HG02884 (cell line): ENCODE data around the gene GPRC5B.

Experiments
- ATAC-seq: cut with Tn5 transposase; IDR thresholded peaks from one replicate; pipeline ENCODE4 v1.9.1; 2021; ENCODE audit warnings: mild to moderate bottlenecking, moderate library complexity; ENCODE audit not compliant: unreplicated experiment

GPRC5B gene

DNA sequence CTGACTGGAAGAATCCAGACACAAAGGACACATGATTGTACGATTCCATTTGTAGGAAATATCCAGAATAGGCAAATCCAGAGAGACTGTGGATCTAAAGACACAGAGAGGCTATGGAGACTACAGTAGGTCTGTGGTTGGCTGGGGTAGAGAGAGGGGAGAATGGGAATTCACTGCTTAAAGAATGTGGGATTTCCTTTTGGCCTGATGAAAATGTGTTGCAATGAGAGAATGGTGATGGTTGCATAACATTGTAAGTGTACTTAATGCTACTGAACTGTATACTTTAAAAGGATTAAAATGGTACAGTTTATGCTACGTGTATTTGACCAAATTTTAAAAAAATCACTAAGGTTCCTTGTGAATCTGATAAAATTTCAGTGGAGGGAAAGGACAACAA, 62.1 kb downstream of the GPRC5B start:
- ATAC-seq = no peak

DNA sequence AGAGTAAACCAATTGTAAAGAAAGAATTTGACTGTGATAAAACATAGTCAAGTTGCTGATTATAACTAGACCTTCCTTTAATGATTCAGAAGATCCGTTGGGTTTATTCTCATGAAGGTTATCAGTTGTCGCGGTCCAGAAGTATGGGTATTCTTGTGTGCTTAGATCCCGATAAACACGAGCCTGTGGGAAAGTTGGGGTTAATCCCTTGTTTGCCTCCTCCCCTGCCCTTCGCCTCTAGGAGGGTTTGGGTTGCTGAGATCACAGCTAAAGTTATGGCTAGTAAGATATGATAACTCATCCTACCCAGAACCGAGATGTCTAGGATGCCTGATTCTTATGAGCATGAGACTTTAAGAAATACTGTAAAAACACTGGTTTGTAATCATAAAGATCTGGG, 66.8 kb downstream of the GPRC5B start:
- ATAC-seq = no peak

DNA sequence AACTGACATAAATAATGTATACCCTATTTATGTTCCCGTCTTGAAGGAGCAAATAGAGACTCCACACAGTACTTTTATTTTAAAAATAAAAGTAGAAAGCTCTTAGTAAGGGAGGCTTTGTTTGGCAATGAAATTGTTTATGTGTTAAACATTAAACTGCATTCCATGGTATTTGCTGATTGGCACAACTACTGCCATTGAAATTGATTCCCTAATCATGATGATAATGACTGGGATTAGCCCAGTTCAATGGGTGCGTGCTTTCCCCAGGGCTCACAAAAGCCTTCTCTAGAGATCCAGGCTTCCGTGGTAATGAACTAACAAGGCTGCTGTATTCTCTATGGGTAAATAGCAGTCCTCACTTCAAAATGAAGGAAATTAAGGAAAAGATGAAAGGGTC, 67.5 kb downstream of the GPRC5B start:
- ATAC-seq = no peak

DNA sequence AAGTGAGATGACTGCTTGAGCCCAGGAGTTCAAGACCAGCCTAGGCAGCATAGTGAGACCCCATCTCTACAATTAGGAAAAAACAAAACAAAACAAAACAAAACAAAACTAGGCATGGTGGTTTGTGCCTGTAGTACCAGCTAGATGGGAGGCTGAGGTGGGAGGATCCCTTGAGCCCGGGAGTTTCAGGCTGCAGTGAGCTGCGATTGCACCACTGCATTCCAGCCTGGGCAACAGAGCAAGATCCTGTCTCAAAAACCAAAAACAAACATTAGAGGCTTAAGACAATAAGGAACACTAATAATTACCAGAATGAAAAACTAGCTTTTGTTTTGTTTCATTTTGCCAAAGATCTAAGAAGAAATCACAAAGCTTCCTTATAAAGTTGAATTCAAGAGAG, 69.2 kb downstream of the GPRC5B start:
- ATAC-seq = no peak

DNA sequence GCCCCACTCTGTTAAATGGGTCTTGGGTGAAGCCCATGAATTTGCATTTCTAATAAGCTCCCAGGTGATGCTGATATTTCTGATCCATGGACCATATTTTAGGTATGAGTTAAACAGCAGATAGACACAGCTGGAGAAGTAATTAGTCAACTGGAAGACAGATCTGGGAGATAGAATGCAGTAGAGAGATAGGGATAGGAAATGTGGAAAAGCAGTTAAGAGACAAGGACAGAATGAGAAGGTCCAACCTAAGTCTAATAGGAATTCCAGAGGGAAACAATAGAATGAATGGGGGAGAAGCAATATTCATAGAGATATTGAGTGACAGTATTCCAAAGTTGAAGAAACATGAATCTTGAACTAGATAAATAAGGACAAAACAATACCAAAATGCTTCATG, 71.7 kb downstream of the GPRC5B start:
- no peak for ATAC-seq

DNA sequence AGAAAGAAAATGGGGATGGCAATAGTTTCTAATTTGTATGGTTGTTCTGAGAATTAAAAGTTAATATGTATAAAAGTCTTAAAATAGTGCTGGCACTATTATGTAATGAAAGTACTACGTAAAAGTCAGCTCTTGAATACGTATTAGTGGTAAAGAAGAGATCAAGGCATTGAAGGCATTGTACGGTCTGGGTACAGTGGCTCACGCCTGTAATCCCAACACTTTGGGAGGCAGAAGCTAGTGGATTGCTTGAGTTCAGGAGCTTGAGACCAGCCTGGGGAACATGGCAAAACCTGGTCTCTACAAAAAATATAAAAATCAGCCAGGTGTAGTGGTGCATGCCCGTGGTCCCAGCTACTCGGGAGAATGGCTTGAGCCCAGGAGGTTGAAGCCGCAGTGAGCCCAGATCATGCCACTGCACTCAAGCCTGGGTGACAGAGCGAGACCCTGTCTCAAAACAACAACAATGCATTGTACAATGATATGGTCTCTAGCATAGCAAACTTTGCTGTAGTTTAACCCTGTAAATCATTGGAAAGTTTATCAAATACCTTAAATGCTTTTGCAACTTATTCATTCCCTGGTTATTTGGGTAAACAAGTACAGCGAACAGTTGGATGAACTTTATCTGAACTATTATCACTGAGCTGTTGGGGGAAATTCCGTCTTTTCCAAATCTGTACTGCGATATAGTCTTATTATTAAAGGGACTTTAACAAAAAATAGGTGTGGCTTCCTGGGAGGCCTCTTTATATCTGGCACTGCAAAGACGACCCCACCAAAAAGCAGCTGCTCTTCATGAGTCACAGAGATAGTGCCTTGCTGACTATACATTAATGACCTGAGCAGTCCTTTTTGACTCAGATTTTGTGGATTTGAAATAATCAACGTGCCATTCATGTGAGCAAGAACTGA, 73.6 kb downstream of the GPRC5B start:
- no peak for ATAC-seq

DNA sequence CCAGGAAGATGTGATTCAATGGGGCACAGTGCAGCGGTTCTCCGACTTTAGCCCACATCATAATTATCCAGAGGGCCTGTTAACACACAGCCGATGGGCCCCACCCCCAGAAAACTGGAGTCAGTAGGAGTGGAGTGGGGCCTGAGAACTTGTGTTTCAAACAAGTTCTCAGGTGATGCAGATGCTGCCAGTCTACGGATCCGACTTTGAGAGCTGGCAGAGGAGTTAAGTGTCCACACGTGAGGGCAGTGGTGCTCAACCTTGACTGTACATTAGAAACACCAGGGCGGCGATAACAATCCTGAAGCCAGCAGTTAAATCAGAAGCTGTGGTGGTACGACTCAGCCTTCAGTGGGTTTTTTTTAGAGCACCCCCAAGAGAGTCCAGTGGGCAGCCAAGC, 75.0 kb downstream of the GPRC5B start:
- no peak for ATAC-seq

DNA sequence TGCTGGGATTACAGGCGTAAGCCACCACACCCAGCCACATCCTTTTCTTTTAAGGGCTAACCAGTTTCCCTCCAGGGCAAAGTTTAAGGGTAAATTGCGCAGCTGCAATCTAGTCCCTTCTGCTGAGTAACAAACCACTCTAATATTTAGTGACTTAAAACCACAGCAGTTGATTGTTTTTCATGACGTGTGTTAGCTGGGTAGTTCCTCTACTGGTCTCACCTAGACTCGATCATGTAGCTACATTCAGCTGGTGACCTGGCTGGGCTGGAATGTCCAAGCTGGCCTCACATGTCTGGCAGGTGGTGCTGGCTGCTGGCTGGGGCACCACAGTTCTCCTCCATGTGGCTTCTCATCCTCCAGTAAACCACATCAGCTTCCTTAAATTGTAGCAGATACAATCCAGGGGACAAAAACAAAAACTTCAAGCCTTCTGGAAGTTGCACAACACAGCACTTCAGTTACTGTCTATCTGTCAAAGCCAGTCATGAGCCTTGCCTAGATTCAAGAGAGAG, 75.5 kb downstream of the GPRC5B start:
- no peak for ATAC-seq

DNA sequence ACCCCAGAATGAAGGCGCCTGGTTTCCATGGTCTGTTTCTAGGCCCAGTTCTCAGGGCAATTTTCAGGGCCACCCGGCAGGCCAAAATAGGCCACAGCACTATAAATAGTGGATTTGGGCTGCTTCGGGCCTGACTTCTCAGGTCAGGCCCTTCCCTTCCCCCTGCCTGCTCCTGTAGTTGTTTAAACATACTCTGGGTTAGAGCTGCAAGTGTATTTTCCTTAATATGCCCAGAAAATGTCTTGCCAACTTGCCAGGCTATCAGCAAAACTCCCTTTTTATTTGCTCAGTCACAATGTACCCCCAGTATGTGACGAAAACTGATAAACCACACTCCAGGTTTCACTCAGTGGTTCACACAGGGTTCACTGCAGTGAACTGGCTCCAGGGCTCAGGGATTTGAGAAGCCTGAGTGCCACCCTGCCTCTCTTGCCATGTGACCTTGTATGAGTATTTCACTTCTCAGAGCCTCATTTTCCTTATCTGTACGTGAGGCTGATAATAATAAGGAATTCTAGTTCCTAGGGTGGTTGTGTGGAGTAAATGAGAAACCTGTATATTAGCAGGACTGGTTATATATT, 76.5 kb downstream of the GPRC5B start:
- no peak for ATAC-seq
